Measurements from ENCODE around the gene PTPN21. TPM values are rescaled to one million over a fixed set of nuclear protein-coding genes. Genes with fewer than 3 reads are reported as not detected.

Gene PTPN21
- total RNA-seq, 2 experiments from 2014 or later, result 0.19 to 0.30 TPM

- CTCF ChIA-PET, result no interaction called here
- POLR2A ChIA-PET, result no interaction called here
Measured at GRCh38 chr14:88516861-88517357, 37.9 kb downstream of the PTPN21 start.

DNA sequence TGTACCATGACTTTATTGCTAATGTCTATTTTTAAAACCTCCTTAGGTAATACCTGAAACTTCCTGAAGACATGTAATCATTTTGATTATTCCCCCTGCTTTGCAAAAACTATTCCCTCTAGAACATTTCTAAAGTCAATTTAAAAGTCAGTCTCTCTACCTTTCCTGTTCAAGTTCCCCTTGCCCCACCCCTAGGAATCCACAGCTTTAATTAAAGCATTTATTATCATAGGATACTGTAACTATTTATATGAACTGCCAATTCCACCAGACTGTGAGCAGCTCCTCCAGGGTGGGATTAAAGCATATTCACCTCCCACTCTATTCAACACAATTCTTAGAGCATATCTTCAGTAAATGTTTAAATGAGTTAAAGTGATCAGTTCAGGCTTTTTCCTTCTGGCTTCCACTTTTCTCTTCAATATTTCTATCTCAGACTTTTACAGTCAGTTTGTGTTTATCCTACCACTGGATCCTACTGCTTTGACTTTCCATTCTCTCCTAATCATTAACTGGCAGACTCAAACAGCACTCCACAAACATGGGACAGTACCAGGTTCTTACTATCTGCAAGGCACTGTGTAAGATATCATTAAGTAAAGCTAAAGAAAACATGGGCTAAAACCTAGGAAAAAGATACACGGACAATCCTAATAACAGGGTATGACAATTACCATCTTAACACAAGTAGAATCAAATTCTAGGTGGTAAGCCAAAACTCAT, 39.1 kb downstream of the PTPN21 start:
- CTCF ChIA-PET, result no interaction called here
- POLR2A ChIA-PET, result no interaction called here

DNA sequence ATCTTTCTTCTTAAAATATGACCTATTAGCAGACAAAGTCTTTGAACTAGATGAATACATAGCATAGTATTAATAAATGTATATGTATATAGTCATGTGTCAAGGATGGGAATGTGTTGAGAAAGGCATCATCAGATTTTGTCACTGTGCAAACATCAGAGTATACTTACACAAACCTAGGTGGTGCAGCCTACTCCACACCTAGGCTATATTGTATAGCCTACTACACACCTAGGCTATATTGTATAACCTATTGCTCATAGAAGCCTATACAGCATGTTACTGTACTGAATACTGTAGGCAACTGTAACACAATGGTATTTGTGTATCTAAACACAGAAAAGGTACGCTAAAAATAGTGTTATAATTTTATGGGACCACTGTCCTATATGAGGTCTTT, 47.6 kb downstream of the PTPN21 start:
- ChIA-PET CTCF (no interaction called here), POLR2A (no interaction called here)

- CTCF ChIA-PET, result no interaction called here
Measured at GRCh38 chr14:88505621-88506020, 49.2 kb downstream of the PTPN21 start.

DNA sequence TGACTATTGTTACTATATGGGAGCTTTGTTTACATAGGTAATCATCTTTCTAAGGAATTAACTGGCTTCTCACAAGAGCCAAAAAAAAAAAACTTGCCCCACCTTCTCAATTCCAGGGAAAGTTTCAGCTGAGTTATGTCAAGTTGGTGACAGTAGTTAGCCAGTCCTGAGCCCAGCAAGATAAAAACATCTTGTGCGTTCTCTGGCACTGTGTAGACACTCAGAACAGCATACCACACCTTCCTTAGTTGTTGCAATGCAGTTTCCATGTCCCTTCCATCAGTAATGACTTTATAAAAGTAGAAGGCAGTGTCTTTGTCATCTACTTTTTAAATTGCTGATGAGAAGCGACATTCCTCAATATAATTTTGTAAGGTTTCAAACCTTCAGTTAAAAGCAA, 50.2 kb downstream of the PTPN21 start:
- POLR2A ChIA-PET, result no interaction called here
- CTCF ChIA-PET, result no interaction called here

More at GRCh38 chr14:88505621-88506020, 49.2 kb downstream of the PTPN21 start:
- POLR2A ChIA-PET, result no interaction called here

GRCh38 chr14:88503754-88504406, 50.9 kb downstream of the PTPN21 start:
- ChIA-PET POLR2A (no interaction called here), CTCF (interaction anchor here (1.3 kb wide), 1 partner anchor 10 kb away, joined by 4 read pairs; no protein-coding TSS in a partner anchor)

DNA sequence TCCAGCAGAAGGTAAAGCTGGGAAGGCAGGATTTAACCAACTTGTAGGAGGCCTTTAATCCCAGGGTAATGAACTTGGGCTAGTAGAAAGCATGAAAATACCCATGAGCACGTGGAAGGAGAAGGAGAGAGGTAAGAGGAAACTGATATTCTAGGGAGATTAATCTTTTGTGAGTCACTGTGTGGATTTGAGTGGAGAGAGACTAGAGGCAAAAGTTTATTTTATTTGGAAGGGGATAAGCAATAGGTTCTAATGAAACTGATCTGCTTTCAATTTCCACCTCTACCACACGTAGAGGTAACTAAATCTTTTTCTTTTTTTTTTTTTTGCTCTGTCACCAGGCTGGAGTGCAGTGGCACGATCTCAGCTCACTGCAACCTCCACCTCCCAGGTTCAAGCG, 52.1 kb downstream of the PTPN21 start:
- ChIA-PET CTCF (interaction anchor here (1.3 kb wide), 1 partner anchor 9 kb away, joined by 4 read pairs; no protein-coding TSS in a partner anchor), POLR2A (no interaction called here)

GRCh38 chr14:88500611-88501010, 54.2 kb downstream of the PTPN21 start:
- ChIA-PET CTCF (no interaction called here), POLR2A (no interaction called here)

DNA sequence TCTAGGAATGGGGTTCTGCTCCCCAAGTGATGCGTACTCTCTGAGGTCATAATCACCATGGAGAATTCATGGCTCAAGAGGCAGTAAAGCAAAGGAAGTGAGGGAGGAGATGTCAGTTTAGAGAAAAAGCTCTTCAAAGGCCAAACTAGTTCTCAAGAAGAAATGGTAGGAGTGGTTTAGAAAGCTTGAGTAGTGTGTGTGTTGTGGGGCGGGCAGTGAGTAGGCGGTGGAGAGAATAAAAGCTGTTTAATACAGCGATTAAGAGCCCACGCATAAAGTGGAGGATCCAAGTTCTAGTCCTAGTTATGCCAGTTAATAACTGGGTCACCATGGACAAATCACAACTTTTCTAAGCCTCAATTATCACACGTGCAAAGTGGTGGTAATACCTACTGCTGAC, 55.6 kb downstream of the PTPN21 start:
- POLR2A ChIA-PET, result no interaction called here
- CTCF ChIA-PET, result no interaction called here

DNA sequence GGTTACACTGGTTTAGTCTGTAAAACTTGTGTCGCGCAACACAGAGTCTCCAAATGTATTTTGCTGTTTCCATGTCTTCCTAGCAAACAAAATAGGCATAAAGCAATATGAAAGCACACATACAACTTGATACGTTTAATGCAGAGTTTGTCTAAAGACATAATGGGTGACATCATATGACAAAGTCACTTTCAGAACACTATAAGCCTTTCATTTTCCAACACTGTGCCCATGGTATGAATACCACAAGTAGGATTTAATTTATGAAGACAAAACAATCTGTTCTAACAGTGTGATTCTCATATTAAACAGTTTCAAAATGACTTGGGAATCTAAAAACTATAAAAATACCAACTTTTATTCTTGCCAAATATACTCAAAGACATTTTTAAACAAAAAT, 58.4 kb downstream of the PTPN21 start:
- POLR2A ChIA-PET, result no interaction called here
- CTCF ChIA-PET, result no interaction called here

GRCh38 chr14:88493392-88494185, 61.2 kb downstream of the PTPN21 start:
- CTCF ChIA-PET, result interaction anchor here (0.6 to 1.6 kb wide), 5 partner anchors 9 to 218 kb away, joined by 3 to 4 read pairs (median 3); no protein-coding TSS in a partner anchor
- POLR2A ChIA-PET, result no interaction called here

- ChIA-PET CTCF (interaction anchor here (0.6 to 1.6 kb wide), 4 partner anchors 19 to 217 kb away, joined by 3 to 4 read pairs (median 3); no protein-coding TSS in a partner anchor), POLR2A (no interaction called here)
Measured at GRCh38 chr14:88492272-88493089, 62.3 kb downstream of the PTPN21 start.

DNA sequence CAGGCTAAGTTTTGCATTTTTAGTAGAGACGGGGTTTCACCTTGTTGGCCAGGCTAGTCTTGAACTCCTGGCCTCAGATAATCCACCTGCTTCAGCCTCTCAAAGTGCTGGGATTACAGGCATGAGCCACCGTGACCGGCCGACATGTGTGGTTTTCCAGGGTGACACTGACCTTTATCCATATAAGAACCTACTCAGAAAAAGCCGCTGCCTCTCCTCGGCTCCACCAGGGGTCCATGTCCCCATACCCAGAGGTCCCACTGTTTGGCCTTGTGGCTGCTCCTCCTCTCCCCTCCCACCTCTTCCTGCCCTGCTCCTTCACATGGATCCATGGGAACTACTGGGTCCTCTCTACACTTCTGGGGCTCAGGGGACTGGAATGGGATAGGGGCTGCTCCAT, 64.6 kb downstream of the PTPN21 start:
- ChIA-PET CTCF (interaction anchor here (0.9 to 1.0 kb wide), 2 partner anchors 9 to 66 kb away, joined by 3 read pairs; no protein-coding TSS in a partner anchor), POLR2A (no interaction called here)

DNA sequence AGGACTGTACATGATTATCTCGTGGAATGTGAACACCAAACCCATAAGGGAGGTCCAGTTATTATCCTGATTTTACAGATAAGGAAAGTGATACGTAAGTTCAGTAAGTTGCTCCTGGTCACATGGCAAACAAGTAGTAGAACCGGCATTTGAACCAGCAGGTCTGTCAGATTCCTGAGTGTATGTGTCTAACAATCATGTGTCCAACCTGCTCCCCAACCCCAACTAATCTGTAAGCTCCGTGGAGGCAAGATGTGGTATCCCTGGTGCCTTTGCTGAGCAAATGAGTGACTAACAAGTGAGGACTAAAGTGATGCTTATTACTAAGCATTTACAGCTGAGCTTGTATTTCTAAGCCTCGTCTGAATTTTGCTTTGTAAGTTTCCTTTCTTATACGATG, 65.9 kb downstream of the PTPN21 start:
- POLR2A ChIA-PET, result no interaction called here
- CTCF ChIA-PET, result no interaction called here

- ChIA-PET CTCF (no interaction called here), POLR2A (no interaction called here)
Measured at GRCh38 chr14:88488081-88488480, 66.7 kb downstream of the PTPN21 start.

DNA sequence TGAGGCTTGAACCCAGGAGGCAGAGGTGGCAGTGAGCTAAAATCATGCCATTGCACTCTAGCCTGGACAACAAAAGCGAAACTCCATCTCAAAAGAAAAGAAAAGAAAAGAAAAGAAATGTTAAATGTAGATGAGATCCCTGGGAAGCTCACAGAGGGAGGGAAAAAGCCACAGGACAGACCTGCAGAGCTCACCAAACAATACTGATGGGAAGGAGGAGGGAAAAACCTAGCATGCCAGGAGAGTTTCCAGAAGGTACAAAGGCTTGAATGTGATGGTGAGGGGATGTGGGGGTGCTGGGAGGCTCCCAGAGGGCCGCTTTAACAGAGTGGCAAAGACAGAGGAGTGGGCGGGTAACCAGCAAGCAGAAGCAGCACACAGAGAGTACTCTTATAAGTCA, 72.3 kb downstream of the PTPN21 start:
- CTCF ChIA-PET, result no interaction called here
- POLR2A ChIA-PET, result no interaction called here

- CTCF ChIA-PET, result no interaction called here
- POLR2A ChIA-PET, result no interaction called here
Measured at GRCh38 chr14:88481794-88482193, 73.0 kb downstream of the PTPN21 start.

- ChIA-PET POLR2A (no interaction called here), CTCF (interaction anchor here (0.8 kb wide), 1 partner anchor 9 kb away, joined by 3 read pairs; no protein-coding TSS in a partner anchor)
Measured at GRCh38 chr14:88481059-88481458, 73.7 kb downstream of the PTPN21 start.

DNA sequence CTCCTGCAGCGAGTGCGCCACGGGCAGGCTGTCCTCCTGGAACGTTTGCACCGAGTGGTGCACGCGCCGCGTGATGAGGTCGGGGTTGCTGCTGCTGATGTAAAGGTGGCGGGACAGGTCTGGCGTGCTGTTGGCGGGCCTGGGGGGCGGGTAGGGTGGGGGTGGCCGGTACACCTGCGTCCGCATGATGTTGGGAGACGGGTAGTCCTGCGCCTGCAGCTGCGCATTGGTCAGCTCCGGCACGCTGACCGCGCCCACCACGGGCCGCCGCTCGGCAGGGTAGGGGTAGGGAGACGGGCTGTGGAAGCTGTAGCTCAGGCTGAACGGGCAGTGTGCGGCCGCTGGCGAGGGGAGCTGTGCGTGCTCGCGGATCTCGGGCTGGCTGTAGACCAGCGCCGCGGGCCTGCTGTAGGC, 75.2 kb downstream of the PTPN21 start:
- ChIA-PET POLR2A (no interaction called here), CTCF (no interaction called here)

GRCh38 chr14:88478931-88479330, 75.9 kb downstream of the PTPN21 start:
- POLR2A ChIA-PET, result no interaction called here

More at GRCh38 chr14:88478931-88479330, 75.9 kb downstream of the PTPN21 start:
- CTCF ChIA-PET, result no interaction called here

All from activated CD8-positive, alpha-beta memory T cell treated with anti-CD3 and anti-CD28 coated beads for 36 hours (primary cell).